ENCODE data around the gene PID1.

DNA sequence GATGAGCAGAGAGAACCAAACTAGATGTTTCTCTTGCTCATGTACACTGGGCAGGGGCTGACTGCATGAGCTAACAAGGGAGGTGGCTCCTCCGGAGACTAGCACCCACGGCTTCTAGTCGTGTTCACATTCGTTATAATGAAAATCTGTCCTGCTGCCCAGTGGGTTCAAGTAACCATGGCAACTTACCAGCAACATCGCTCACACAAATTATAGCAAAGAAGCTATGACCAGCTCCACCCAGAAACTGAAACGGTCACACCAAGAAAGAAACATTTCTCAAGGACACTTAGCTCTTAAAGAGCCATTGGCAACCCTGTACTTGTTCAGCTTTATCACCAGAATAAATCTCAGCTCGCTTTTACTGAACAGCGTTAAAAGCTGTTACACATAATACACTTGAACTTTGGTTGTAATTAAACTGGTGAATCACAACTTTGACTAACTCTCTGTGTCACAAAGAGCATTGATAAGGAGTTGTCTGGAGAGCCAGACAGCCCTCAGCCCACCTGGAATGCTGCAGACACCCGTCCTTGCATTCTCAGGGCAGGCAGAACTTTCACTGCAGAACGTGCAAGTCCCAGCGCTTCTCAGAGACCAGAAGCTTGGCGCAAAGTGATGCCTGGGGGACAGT, 141.2 kb downstream of the PID1 start:
- TF ChIP-seq, protein P1, sequence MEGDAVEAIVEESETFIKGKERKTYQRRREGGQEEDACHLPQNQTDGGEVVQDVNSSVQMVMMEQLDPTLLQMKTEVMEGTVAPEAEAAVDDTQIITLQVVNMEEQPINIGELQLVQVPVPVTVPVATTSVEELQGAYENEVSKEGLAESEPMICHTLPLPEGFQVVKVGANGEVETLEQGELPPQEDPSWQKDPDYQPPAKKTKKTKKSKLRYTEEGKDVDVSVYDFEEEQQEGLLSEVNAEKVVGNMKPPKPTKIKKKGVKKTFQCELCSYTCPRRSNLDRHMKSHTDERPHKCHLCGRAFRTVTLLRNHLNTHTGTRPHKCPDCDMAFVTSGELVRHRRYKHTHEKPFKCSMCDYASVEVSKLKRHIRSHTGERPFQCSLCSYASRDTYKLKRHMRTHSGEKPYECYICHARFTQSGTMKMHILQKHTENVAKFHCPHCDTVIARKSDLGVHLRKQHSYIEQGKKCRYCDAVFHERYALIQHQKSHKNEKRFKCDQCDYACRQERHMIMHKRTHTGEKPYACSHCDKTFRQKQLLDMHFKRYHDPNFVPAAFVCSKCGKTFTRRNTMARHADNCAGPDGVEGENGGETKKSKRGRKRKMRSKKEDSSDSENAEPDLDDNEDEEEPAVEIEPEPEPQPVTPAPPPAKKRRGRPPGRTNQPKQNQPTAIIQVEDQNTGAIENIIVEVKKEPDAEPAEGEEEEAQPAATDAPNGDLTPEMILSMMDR (IDR thresholded peaks at IDR 0.05; ENCODE audit: low read depth, low read length, missing input control) = no peak
- TF ChIP-seq TAF1 (conservative IDR thresholded peaks at IDR 0.05) (no peak), RAD21 (IDR thresholded peaks at IDR 0.05) (no peak), SP1 (IDR thresholded peaks at IDR 0.05) (no peak), YY1 (IDR thresholded peaks at IDR 0.05) (no peak)
